IgD-negative memory B cell (primary cell): ENCODE results near the gene COCH. TPM values are rescaled to one million over a fixed set of nuclear protein-coding genes. Genes with fewer than 3 reads are reported as not detected.
"Not testable (repeated sequence)": the region's sequence is repeated elsewhere in the genome, so short reads cannot be mapped to it uniquely, and the experiment has no call there.

Experiments
- H3K27ac Mint-ChIP-seq, 3 donors: one replicate each; pipeline ENCODE4 v1.8.0; 2020 to 2022; ENCODE audit warnings: mild to moderate bottlenecking in 3 of 3, mixed read lengths in 3 of 3, moderate library complexity in 1 of 3
- H3K27me3 Mint-ChIP-seq: one replicate; pipeline ENCODE4 v1.8.0; 2021; ENCODE audit warnings: mixed read lengths
- H3K36me3 Mint-ChIP-seq: one replicate; pipeline ENCODE4 v1.8.0; 2020; ENCODE audit warnings: mild to moderate bottlenecking, mixed read lengths
- H3K4me1 Mint-ChIP-seq, 3 donors: one replicate each; pipeline ENCODE4 v1.8.0; 2020 to 2022; ENCODE audit warnings: mixed read lengths in 3 of 3, mild to moderate bottlenecking in 1 of 3
- H3K4me3 Mint-ChIP-seq, 4 donors: one replicate each; pipeline ENCODE4 v1.8.0; 2020 to 2022; ENCODE audit warnings: mild to moderate bottlenecking in 4 of 4, mixed read lengths in 4 of 4, moderate library complexity in 3 of 4
- H3K9me3 Mint-ChIP-seq, 3 donors: one replicate each; pipeline ENCODE4 v1.8.0; 2020 to 2021; ENCODE audit warnings: mixed read lengths in 3 of 3, mild to moderate bottlenecking in 1 of 3
- polyA plus RNA-seq: library from polyadenylated mRNA; unstranded; fragments of 300-500 nt; fragmentation: Illumina TruSeq; gene quantifications from one replicate; pipeline ENCODE4 v1.2.3, GENCODE V29; 2021

The COCH gene
- polyA plus RNA-seq, 1 donor from 2014 or later: 189 TPM

- Mint-ChIP-seq H3K27ac (no peak overlapping the region), H3K36me3 (peaks cover 2% of the 10 kb centered on the region), H3K9me3 (no peaks in the 10 kb centered on the region), H3K4me3 (no peak overlapping the region), H3K27me3 (no peaks in the 10 kb centered on the region), H3K4me1 (peaks cover 0 to 3% (median 1%) of the 10 kb centered on the region in 3 donors)
Measured at GRCh38 chr14:30888480-30889243, 14.3 kb downstream of the COCH start.

GRCh38 chr14:30889244-30889594 is 14.9 kb downstream of the COCH start:
- peaks cover 2% of the 10 kb centered on the region for H3K36me3 Mint-ChIP-seq

GRCh38 chr14:30893819-30894218 is 19.5 kb downstream of the COCH start:
- H3K4me3 Mint-ChIP-seq: no peak overlapping the region
- H3K27me3 Mint-ChIP-seq: no peaks in the 10 kb centered on the region
- peaks cover 12% of the 10 kb centered on the region for H3K36me3 Mint-ChIP-seq
- H3K27ac Mint-ChIP-seq: no peak overlapping the region
- H3K4me1 Mint-ChIP-seq: peaks cover 0 to 3% (median 1%) of the 10 kb centered on the region in 3 donors
- no peaks in the 10 kb centered on the region for H3K9me3 Mint-ChIP-seq

More at GRCh38 chr14:30889244-30889594, 14.9 kb downstream of the COCH start:
- Mint-ChIP-seq H3K9me3 (no peaks in the 10 kb centered on the region), H3K27me3 (no peaks in the 10 kb centered on the region), H3K4me1 (peaks cover 0 to 3% (median 1%) of the 10 kb centered on the region in 3 donors), H3K27ac (peak overlapping the region in 1 of 3 donors; percentile 9), H3K4me3 (no peak overlapping the region)

DNA sequence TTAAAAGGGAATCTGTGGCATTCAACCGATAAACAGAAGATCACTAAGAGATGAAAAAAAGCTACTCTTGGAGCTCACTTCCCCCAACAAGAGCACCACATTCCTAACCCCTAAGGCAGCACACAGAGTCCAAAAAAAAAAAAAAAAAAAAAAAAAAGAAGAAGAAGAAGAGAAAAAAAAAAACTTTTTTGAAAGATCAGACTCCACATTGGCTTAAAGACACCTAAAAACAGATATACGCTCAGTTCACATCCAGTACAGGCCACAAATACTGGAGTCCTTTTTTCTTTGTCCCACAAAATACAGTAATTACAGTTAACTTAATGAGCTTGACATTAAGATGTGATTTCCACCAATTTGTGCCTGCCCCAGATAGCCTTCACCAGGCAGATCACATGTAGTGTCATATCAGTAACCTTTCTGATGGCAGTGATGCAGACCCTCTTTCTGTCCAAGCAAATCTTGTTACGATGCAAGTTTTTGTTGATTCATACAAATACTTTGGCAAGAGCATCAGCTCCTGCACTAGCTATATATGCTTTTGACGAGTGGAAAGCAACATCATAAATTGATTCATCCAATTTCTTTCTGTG is 20.7 kb downstream of the COCH start:
- H3K27me3 Mint-ChIP-seq: no peaks in the 10 kb centered on the region
- H3K9me3 Mint-ChIP-seq: no peaks in the 10 kb centered on the region
- peaks cover 12% of the 10 kb centered on the region for H3K36me3 Mint-ChIP-seq
- H3K4me3 Mint-ChIP-seq: no peak overlapping the region
- H3K27ac Mint-ChIP-seq: peak overlapping the region in 2 of 3 donors; percentile 34 to 40
- peaks cover 3 to 7% (median 4%) of the 10 kb centered on the region in 3 donors for H3K4me1 Mint-ChIP-seq

GRCh38 chr14:30896435-30896834 is 22.1 kb downstream of the COCH start:
- H3K36me3 Mint-ChIP-seq: peaks cover 12% of the 10 kb centered on the region

GRCh38 chr14:30897121-30897520 is 22.8 kb downstream of the COCH start:
- peaks cover 12% of the 10 kb centered on the region for H3K36me3 Mint-ChIP-seq
- H3K27me3 Mint-ChIP-seq, H3K4me3 Mint-ChIP-seq, H3K27ac Mint-ChIP-seq, H3K4me1 Mint-ChIP-seq, H3K9me3 Mint-ChIP-seq: not testable (repeated sequence)

More at GRCh38 chr14:30896435-30896834, 22.1 kb downstream of the COCH start:
- Mint-ChIP-seq H3K27me3 (no peaks in the 10 kb centered on the region), H3K4me1 (peaks cover 3 to 7% (median 4%) of the 10 kb centered on the region in 3 donors), H3K4me3 (no peak overlapping the region), H3K27ac (peak overlapping the region in 1 of 3 donors; percentile 19), H3K9me3 (no peaks in the 10 kb centered on the region)

DNA sequence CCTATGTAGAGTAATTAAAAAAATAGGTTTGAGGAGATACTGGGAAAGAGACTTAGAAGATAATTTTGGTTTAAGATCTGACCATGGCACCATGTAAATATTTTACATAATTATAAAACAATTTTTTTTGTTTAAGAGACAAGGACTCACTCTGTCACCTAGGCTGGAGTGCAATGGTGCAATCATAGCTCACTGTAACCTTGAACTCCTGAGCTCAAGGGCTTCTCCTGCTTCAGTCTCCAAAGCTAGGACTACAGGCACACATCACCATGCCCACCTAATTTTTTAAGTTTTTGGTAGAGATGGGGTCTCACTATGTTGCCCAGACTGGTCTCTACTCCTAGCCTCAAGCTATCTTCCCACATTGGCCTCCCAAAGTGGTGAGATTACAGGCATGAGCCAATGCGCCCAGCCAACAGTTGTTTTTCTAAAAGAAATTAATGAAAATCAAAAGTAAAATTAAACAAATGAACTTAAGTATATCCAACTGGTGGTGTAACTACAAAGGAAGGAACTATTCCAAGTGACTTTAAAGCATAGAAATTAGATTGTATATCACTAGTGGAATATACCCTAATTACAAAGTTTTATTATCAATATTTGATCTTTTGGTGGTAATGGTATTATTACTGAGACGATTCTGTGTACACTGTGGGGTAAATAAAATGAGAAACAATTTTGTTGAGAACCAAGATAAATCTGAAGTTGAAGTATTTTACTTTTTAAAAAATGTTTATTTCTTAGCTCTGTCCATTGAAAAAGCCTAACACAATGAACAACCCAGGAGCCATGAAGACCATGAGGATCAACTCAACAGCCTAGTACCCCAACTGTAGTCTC is 29.1 kb downstream of the COCH start:
- peaks cover 0 to 7% (median 3%) of the 10 kb centered on the region in 3 donors for H3K4me1 Mint-ChIP-seq
- H3K4me3 Mint-ChIP-seq: no peak overlapping the region
- H3K36me3 Mint-ChIP-seq: peaks cover 2% of the 10 kb centered on the region
- H3K9me3 Mint-ChIP-seq: no peaks in the 10 kb centered on the region
- no peaks in the 10 kb centered on the region for H3K27me3 Mint-ChIP-seq
- no peak overlapping the region for H3K27ac Mint-ChIP-seq

DNA sequence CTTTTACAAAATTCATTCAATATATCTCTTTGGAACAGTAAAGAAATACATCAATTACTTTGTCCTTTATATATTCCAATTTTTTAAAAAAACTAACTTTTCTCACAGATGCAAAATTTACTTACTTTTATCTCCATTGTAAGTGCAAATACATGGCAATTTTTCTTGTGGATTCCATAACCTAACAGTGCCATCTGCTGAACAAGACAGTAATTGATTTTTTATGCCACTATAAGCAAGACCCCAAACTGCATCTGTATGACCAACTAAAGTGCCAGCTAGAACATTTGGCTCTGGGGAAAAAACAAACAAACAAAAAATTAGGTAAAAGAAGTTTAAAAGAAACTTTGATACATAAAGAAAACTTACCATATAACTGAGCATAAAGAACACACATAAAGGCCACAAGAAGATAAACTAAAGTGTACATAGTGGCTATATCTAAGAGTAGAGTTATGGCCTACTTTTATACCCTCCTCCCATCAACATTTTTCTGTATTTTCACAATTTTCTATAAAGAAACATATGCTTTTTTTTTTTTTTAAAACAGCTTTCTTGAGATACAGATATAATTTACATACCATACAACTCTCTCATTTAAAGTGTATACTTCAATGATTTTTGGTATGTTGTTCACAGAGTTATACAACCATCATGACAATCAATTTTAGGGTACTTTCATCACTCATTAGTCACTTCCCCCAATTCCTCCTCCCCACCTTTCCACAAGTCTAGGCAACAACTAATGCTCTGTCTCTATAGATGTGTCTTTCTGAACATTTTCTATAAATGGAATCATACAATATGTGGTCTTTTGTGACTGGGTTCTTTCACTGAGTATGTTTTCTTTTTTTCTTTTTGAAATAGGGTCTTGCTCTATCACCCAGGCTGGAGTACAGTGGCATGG is 32.6 kb downstream of the COCH start:
- Mint-ChIP-seq H3K27ac (no peak overlapping the region), H3K4me1 (no peaks in the 10 kb centered on the region), H3K36me3 (no peaks in the 10 kb centered on the region), H3K9me3 (no peaks in the 10 kb centered on the region), H3K4me3 (no peak overlapping the region), H3K27me3 (no peaks in the 10 kb centered on the region)

DNA sequence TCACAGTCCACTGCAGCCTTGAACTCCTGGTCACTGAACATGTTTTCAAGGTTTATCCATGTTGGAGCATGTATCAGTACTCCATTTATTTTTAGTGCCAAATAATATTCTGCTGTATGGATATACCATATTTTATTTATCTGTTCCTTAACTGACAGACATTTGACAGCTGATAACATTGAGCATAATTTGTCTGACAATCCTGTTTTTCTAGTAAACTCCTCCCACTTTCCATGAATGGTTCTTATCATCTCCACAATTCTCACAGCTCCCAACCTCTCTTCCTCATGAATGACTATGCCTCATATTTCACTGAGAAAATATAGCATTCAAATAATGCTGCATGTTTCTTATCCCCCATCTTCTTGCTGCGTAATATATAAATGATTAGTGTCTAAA is 33.3 kb downstream of the COCH start:
- H3K36me3 Mint-ChIP-seq: no peaks in the 10 kb centered on the region
- no peak overlapping the region for H3K4me3 Mint-ChIP-seq
- H3K27me3 Mint-ChIP-seq: no peaks in the 10 kb centered on the region
- no peak overlapping the region for H3K27ac Mint-ChIP-seq
- no peaks in the 10 kb centered on the region for H3K9me3 Mint-ChIP-seq
- H3K4me1 Mint-ChIP-seq: no peaks in the 10 kb centered on the region

DNA sequence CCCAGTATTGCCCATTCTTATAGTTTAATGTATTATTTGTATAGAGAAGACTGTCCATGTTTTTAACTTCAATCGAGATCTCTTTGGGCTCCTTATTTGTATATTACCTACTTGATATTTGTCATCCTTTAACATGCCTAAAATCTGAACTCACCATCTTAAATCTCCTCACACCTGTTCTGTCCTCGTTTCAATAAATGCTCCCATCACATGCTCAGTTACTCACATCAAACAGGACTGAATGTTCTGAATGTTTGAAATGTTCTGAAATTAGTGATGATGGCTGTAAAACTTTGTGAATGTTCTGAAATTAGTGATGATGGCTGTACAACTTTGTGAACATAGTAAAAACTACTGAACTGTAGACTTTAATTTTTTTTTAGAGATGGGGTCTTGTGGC is 34.5 kb downstream of the COCH start:
- Mint-ChIP-seq H3K4me1 (no peaks in the 10 kb centered on the region), H3K9me3 (no peaks in the 10 kb centered on the region), H3K27me3 (no peaks in the 10 kb centered on the region), H3K4me3 (no peak overlapping the region), H3K36me3 (no peaks in the 10 kb centered on the region), H3K27ac (no peak overlapping the region)

DNA sequence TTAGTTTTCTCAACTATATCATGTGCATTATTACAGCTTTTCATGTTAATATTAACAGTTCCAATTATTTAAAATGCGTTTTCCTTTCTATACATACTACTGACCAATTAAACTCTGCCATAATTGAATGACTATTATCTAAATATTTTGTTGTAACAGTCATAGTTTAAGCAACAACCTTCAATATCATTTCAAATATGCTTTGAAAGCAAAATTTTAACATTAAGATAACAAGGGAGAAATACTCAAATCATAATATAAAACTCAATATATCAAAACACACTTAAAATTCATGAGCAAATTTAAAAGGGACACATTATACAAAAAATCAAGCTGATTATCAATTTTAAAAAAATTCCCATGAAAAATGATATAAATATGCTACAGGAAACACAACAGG is 40.5 kb downstream of the COCH start:
- no peaks in the 10 kb centered on the region for H3K27me3 Mint-ChIP-seq
- H3K9me3 Mint-ChIP-seq: no peaks in the 10 kb centered on the region
- no peak overlapping the region for H3K4me3 Mint-ChIP-seq
- H3K36me3 Mint-ChIP-seq: no peaks in the 10 kb centered on the region
- H3K4me1 Mint-ChIP-seq: no peaks in the 10 kb centered on the region
- H3K27ac Mint-ChIP-seq: peak overlapping the region in 1 of 3 donors; percentile 23

GRCh38 chr14:30915596-30915995 is 41.2 kb downstream of the COCH start:
- Mint-ChIP-seq H3K4me3 (no peak overlapping the region), H3K4me1 (no peaks in the 10 kb centered on the region), H3K9me3 (no peaks in the 10 kb centered on the region), H3K27me3 (no peaks in the 10 kb centered on the region), H3K27ac (no peak overlapping the region), H3K36me3 (no peaks in the 10 kb centered on the region)

GRCh38 chr14:30921305-30921704 is 46.9 kb downstream of the COCH start:
- Mint-ChIP-seq H3K9me3 (no peaks in the 10 kb centered on the region), H3K36me3 (peaks cover 3% of the 10 kb centered on the region), H3K27me3 (no peaks in the 10 kb centered on the region), H3K4me3 (no peak overlapping the region), H3K27ac (no peak overlapping the region), H3K4me1 (no peaks in the 10 kb centered on the region)

- Mint-ChIP-seq H3K27me3 (no peaks in the 10 kb centered on the region), H3K4me1 (no peaks in the 10 kb centered on the region), H3K9me3 (no peaks in the 10 kb centered on the region), H3K27ac (no peak overlapping the region), H3K36me3 (peaks cover 3% of the 10 kb centered on the region), H3K4me3 (no peak overlapping the region)
Measured at GRCh38 chr14:30921788-30922187, 47.4 kb downstream of the COCH start.
